ENCODE data around the gene UAP1L1. TPM values are rescaled to one million over a fixed set of nuclear protein-coding genes. Genes with fewer than 3 reads are reported as not detected.

Gene UAP1L1
- total and polyA plus RNA-seq, 2 of the 4 experiments (the other 2 are of a cell fraction) = 2.3 to 9.8 TPM

DNA sequence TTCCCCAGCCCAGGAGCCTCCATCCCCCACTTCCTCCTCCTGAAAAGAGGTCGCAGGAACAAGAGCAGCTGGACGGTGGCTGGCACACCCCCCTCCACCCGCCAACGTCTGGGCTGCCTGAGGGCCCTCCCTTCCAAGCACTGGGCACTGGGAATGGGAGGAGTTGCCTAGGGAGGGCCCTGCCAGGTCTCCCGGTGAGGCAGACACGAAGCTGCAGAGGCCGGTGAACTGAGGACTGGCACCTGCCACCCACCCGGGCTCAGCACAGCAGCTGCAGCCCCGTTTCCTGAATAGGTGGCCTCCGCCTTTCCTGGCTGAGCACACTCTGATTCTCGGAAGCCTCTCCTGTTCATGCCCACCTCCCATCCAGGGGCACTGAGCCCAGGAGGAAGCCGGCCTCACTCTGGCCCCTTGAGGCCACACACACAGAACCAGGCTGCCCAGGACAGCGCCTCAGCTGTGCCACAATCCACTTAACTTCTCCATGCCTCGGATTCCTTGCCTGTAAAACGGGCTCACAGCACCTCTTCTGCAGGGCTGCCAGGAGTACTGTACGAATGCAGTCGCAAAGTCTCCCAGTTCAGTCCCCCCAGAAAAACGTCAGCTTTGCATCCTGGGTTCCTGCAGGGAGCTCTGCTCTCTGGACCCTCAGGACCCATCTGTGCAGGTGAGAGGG lies 32.7 kb upstream of the UAP1L1 start:
- H3K27me3 ChIP-seq (ENCODE audit: control insufficient read depth, insufficient read depth, low read length) = peaks cover 20% of the 10 kb centered on the region
- WGBS, 2 experiments (ENCODE audit: extremely low coverage in 2 of 2, insufficient read length in 1 of 2) = 67% methylated on average over 9 of the region's 18 CpGs; no CpG with 5 or more reads in 1 of the 2 experiments

More for the DNA sequence above, 32.7 kb upstream of the UAP1L1 start:
- H3K27ac ChIP-seq (ENCODE audit: insufficient read depth, low read length) = no peak overlapping the region
- H2BK15ac ChIP-seq (ENCODE audit: low read depth, low read length) = no peak overlapping the region
- no peaks in the 10 kb centered on the region for H3K9me3 ChIP-seq (ENCODE audit: control insufficient read depth, insufficient read depth, low read length)
- no peak overlapping the region for H2AFZ ChIP-seq (replicated peaks; ENCODE audit: low read length, poor library complexity)
- ATAC-seq (ENCODE audit: low read depth) = no peak
- no peak overlapping the region for H4K5ac ChIP-seq (ENCODE audit: low read depth, low read length)
- no TSS peak for BruUV-seq (replicated peaks)
- H3K4me2 ChIP-seq (ENCODE audit: low read depth, low read length) = peak overlapping the region; percentile 78
- no peak overlapping the region for H4K91ac ChIP-seq (ENCODE audit: insufficient read depth, low read depth, low read length)
- intact Hi-C loops (cut with micrococcal nuclease) (no loop called here), dilution Hi-C loops (cut with HindIII; ENCODE audit: low sequenced_read_pairs, unreplicated experiment) (no loop called here), in situ Hi-C loops (cut with MboI; ENCODE audit: low sequenced_read_pairs) (no loop called here)
- no peak overlapping the region for H4K8ac ChIP-seq (ENCODE audit: low read depth in 2 of 2, low read length in 2 of 2)
- H3K4me1 ChIP-seq (ENCODE audit: control insufficient read depth, insufficient read depth, low read length) = peaks cover 11% of the 10 kb centered on the region
- no peak overlapping the region for H3K4ac ChIP-seq (ENCODE audit: low read depth, low read length)
- peaks cover 30% of the 10 kb centered on the region for H4K20me1 ChIP-seq (ENCODE audit: insufficient read depth, low read length)
- H2BK20ac ChIP-seq (ENCODE audit: low read depth, low read length) = no peak overlapping the region
- no peak overlapping the region for H2BK120ac ChIP-seq (ENCODE audit: low read depth, low read length)
- H3K9me1 ChIP-seq (ENCODE audit: insufficient read depth, low read length) = no peaks in the 10 kb centered on the region
- DNase-seq = no peak
- H3K79me1 ChIP-seq (ENCODE audit: low read depth in 1 of 2, low read length in 2 of 2) = peaks cover 5 to 16% of the 10 kb centered on the region in 2 experiments; a peak in 3 of 4 replicates
- peaks cover 8% of the 10 kb centered on the region; the same call in 1 of the 2 replicates for H3K36me3 ChIP-seq (ENCODE audit: control insufficient read depth, insufficient read depth, low read length)
- POLR2A ChIA-PET (ENCODE audit: unreplicated experiment) = no interaction called here
- H3K18ac ChIP-seq (ENCODE audit: low read depth, low read length) = no peak overlapping the region
- no peak overlapping the region for H3K14ac ChIP-seq (replicated peaks; ENCODE audit: low read depth, low read length)
- TF ChIP-seq FOS (IDR thresholded peaks at IDR 0.05; ENCODE audit: low read depth, low read length) (no peak), MXI1 (IDR thresholded peaks at IDR 0.05; ENCODE audit: borderline replicate concordance, low read depth, low read length) (no peak), CHD1 (IDR thresholded peaks at IDR 0.05; ENCODE audit: low read depth, low read length) (no peak), MAFK (IDR thresholded peaks at IDR 0.05; ENCODE audit: low read depth, low read length) (no peak), MAZ (IDR thresholded peaks at IDR 0.05; ENCODE audit: borderline replicate concordance, low read depth, low read length) (no peak)
- TF ChIP-seq, protein P1, sequence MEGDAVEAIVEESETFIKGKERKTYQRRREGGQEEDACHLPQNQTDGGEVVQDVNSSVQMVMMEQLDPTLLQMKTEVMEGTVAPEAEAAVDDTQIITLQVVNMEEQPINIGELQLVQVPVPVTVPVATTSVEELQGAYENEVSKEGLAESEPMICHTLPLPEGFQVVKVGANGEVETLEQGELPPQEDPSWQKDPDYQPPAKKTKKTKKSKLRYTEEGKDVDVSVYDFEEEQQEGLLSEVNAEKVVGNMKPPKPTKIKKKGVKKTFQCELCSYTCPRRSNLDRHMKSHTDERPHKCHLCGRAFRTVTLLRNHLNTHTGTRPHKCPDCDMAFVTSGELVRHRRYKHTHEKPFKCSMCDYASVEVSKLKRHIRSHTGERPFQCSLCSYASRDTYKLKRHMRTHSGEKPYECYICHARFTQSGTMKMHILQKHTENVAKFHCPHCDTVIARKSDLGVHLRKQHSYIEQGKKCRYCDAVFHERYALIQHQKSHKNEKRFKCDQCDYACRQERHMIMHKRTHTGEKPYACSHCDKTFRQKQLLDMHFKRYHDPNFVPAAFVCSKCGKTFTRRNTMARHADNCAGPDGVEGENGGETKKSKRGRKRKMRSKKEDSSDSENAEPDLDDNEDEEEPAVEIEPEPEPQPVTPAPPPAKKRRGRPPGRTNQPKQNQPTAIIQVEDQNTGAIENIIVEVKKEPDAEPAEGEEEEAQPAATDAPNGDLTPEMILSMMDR (conservative IDR thresholded peaks at IDR 0.05; ENCODE audit: low read depth, low read length) = no peak
- peak overlapping the region; percentile 24; the same call in 1 of the 2 replicates for H2AK5ac ChIP-seq (ENCODE audit: low read depth, low read length)
- no peak overlapping the region for H3K56ac ChIP-seq (ENCODE audit: extremely low read depth, insufficient read depth, low read length)
- peak overlapping the region; percentile 63 for H3K4me3 ChIP-seq (ENCODE audit: insufficient read depth, low read depth, low read length)
- CTCF ChIA-PET = no interaction called here
- 0 out of 2 replicates have a peak overlapping the region, but pooled peaks have one; percentile 50 for H3K9ac ChIP-seq (ENCODE audit: low read depth, low read length)
- peak overlapping the region; percentile 93 for H2AK9ac ChIP-seq (replicated peaks; ENCODE audit: low read depth, low read length, poor library complexity)
- no peak overlapping the region for H2BK5ac ChIP-seq (ENCODE audit: low read depth, low read length, poor library complexity, severe bottlenecking)
- no peak overlapping the region for H3K23ac ChIP-seq (ENCODE audit: low read depth, low read length)
